GM21737 (cell line): Measurements from ENCODE around the gene ERP29.
"Not testable (repeated sequence)": the region's sequence is repeated elsewhere in the genome, so short reads cannot be mapped to it uniquely, and the experiment has no call there.

Experiments
- ATAC-seq: cut with Tn5 transposase; IDR thresholded peaks from one replicate; pipeline ENCODE4 v1.9.1; 2021; ENCODE audit warnings: mild to moderate bottlenecking, moderate library complexity; ENCODE audit not compliant: unreplicated experiment

ERP29 gene

DNA sequence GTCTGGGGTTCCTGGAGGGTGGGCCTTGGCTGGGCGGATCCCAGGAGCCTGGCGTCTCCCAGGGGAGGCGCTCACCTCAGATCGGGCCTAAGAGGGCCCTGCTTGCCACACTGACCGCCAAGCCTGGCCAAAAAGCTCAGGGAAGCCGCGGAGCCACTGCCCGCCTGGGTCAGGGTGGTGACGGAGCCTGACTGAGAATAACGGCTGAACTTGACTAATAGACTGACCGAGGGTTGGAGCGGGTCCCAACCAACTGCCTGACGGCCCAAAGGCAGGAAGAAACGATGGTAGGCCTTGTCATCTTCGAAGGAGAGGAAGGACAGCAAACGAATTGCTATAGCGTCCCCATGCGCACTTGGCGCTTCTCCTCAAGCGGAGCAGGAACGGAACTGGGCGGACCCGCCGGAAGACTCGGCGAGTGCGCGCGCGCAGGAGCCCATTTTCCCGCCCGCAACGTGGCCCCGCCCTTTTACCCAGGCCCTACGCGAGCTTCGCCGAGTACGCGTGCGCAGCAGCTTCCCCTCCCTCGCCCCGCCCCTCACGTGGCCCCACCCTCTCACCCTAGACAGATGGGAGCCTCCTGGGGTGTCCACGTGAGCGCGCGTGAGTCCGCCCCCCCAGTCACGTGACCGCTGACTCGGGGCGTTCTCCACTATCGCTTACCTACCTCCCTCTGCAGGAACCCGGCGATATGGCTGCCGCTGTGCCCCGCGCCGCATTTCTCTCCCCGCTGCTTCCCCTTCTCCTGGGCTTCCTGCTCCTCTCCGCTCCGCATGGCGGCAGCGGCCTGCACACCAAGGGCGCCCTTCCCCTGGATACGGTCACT is at the start of gene ERP29, which contains the start of gene TMEM116:
Gene ERP29, plus strand, starts transcription at position 652 of the 826 bp plus-strand sequence. Its CDS starts 40 bp downstream, at position 692.
Gene TMEM116, minus strand, starts transcription at position 391 of the 826 bp plus-strand sequence. CDS start 7,895 bp downstream, outside the sequence.
- peak; percentile 71 for ATAC-seq

DNA sequence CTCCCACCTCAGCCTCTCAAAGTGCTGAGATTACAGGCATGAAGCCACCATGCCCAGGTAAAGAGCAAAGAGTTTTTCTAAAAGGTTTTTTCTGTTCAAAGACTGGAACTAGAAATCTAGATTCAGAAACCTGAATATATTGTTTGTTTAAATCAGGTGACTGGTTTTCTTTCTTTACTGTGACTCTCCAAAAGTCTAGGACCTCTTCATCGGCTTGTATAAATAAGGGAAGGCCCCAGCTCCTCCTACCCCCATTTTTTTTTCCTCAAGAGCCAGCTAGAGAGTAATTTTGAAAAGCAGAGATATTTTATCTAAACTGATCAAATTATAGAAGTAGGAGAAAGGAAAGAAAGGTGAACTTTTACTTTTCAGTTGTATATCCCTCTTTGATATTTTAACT is 48.3 kb upstream of the ERP29 start:
- no peak for ATAC-seq

GRCh38 chr12:111971800-111972199 is 41.4 kb upstream of the ERP29 start:
- ATAC-seq, result no peak

DNA sequence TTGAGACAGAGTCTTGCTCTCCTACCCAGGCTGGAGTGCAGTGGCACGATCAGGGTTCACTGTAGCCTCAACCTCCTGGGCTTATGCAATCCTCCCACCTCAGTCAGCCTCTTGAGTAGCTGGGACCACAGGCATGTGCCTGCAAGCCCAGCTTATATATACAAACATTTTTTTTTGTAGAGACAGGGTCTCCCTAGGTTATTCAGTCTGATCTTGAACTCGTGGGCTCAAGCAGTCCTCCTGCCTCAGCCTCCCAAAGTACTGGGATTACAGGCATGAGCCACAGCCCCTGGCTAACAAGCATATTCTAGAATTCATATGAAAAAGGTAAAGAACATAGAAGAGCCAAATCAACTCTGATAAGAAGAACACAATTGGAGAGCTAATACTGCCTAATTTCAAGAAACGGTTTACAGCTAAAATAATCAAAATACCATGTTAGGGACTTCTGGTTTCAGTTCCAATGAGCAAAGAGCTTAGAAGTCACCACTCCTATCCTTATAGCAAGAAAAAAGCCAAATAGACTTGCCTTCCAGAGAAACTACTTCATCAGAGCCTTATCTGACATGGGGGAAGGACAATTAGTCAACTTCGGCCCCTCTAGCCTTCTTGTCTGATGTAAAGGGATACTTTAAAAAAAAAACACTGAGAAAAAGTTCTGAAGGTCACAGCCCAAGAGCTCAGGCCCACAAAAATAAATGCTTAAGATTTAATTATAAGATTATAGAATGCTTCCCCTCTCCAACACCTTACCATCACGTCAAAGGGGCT is 37.9 kb upstream of the ERP29 start:
- ATAC-seq, result no peak

- no peak for ATAC-seq
These were observed 36.9 kb upstream of the ERP29 start for GRCh38 chr12:111976291-111976690.

DNA sequence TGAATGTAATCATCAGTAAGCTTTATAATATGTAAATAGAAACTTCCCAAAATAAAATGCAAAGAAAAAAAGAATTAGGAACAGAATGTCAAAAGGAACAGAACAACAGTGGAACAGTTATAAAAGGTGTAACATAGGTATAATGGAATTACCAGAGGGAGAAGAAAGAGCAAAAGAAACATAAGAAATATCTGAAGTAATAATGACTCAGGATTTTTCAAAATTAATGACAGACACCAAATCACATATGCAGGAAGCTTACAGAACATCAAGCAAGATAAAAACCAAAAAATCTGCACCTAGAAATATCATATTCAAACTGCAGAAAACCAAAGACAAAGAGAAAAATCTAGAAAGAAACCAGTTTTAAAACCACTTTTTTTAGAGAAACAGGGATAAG is 36.4 kb upstream of the ERP29 start:
- no peak for ATAC-seq

DNA sequence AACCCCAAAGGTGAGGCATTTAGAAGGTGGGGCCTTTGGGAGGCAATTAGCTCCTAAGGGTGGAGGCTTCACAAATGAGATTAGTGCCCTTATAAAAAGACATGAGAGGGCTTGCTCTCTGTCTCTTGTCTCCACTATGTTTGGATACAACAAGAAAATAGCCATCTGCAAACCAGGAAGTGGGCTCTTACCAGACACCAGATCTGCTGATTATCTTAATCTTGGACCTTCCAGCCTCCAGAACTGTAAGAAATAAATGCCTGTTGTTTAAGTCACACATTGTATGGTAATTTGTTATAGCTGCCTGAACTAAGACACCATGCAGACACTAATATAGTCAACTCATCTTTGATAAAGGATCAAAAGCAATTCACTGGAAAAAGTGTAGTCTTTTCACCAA is 34.7 kb upstream of the ERP29 start:
- ATAC-seq, result no peak

DNA sequence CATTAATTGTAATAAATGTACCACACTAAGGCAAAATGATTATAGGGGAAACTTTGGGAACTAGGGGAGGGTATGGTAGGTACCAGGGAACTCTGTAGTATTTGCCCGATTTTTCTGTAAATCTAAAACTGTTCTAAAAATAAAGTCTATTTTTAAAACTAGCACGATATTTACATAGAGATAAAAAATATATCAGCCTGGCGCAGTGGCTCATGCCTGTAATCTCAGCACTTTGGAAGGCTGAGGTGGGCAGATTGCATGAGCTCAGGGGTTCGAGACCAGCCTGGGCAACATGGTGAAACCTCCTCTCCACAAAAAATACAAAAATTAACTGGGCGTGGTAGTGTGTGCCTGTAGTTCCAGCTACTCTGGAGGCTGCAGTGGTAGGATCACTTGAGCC is 32.6 kb upstream of the ERP29 start:
- ATAC-seq, result no peak

DNA sequence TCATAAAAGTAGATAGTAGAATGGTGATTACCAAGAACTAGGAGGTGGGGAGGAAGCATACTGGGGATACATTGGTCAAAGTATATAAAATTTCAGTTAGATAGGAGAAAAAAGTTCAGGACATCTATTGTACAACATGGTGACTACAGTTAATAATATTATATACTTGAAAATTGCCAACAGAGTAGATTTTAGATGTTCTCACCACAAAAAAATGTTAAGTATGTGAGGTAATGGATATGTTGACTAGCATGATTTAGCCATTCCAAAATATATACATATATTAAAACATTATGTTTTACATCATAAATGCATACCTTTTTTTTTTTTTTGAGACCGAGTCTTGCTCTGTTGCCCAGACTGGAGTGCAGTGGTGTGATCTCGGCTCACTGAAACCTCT is 31.2 kb upstream of the ERP29 start:
- ATAC-seq, result no peak

- no peak for ATAC-seq
These were observed 28.4 kb upstream of the ERP29 start for GRCh38 chr12:111984820-111985219.

- ATAC-seq, result no peak
These were observed 21.7 kb upstream of the ERP29 start for GRCh38 chr12:111991535-111991934.

GRCh38 chr12:111991946-111992345 is 21.3 kb upstream of the ERP29 start:
- ATAC-seq, result no peak

DNA sequence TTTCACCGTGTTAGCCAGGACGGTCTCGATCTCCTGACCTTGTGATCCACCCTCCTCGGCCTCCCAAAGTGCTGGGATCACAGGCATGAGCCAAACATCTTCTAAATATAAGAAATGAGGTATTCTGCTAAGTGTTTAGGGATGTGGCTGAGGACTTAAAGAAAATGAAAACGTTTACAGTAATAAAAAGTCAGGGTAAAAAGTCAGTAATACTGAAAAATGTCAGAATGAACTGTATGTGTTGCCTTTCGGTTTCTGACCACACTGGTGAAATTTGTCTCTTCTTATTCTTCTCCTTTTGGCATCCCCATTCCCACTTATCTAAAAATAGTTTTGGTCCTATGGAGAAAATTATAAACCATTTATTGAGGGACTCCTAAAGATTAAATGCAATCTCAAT is 20.8 kb upstream of the ERP29 start:
- ATAC-seq, result no peak

- peak; percentile 42 for ATAC-seq
These were observed 19.7 kb upstream of the ERP29 start for GRCh38 chr12:111993292-111994150.

GRCh38 chr12:111994211-111995111 is 18.8 kb upstream of the ERP29 start:
- not testable (repeated sequence) for ATAC-seq

GRCh38 chr12:111995782-111996480 is 17.3 kb upstream of the ERP29 start:
- ATAC-seq, result no peak

DNA sequence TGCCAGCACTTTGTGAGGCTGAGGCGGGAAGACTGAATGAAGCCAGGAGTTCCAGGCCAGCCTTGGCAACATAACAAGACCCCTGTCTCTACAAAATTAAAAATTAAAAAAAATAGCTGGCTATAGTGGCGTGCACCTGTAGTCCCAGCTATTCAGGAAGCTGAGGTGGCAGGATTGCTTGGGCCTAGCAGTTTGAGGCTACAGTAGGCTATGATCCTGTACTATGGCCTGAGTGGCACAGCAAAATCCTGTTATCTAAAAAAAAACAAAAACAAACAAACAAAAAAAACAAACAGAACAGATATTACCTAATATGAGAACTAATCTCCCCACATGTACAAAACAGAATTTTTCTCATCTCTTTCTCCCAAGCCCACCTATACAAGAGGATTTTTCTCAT is 15.9 kb upstream of the ERP29 start:
- no peak for ATAC-seq

- no peak for ATAC-seq
These were observed 15.2 kb upstream of the ERP29 start for GRCh38 chr12:111998015-111998414.

- not testable (repeated sequence) for ATAC-seq
These were observed 14.1 kb upstream of the ERP29 start for GRCh38 chr12:111999129-111999528.
